Activated B cell treated with CpG ODN at 0.5 μM for 24 hours (primary cell): ENCODE measurements around the gene COL6A2. TPM values are rescaled to one million over a fixed set of nuclear protein-coding genes. Genes with fewer than 3 reads are reported as not detected.
"Not testable (repeated sequence)": the region's sequence is repeated elsewhere in the genome, so short reads cannot be mapped to it uniquely, and the experiment has no call there.

Source experiments
- ATAC-seq: fragments of 200-7000 bp; cut with Tn5 transposase; one replicate; pipeline ENCODE4 v1.10.0; 2021; ENCODE audit warnings: low read depth, mild to moderate bottlenecking, moderate library complexity
- CTCF ChIA-PET: fragments of 350-600 bp; sonication (Branson Sonifier 250); formaldehyde crosslinking; loops from one replicate; lab custom pipeline; 2021; ENCODE audit warnings: antibody characterized with exemption; lab: Charles Lee
- POLR2A ChIA-PET: fragments of 350-600 bp; sonication (Branson Sonifier 250); formaldehyde crosslinking; loops from one replicate; lab custom pipeline; 2021; ENCODE audit warnings: antibody characterized with exemption; lab: Charles Lee
- DNase-seq: peaks from one replicate; pipeline ENCODE4 v3.0.0; 2022
- H3K27ac Mint-ChIP-seq: one replicate; pipeline ENCODE4 v1.8.0; 2020; ENCODE audit warnings: mixed read lengths
- H3K27me3 Mint-ChIP-seq: one replicate; pipeline ENCODE4 v1.8.0; 2021; ENCODE audit warnings: mixed read lengths
- H3K36me3 Mint-ChIP-seq: one replicate; pipeline ENCODE4 v1.8.0; 2021; ENCODE audit warnings: low read depth, mixed read lengths
- H3K4me1 Mint-ChIP-seq: one replicate; pipeline ENCODE4 v1.8.0; 2021; ENCODE audit warnings: mixed read lengths
- H3K4me3 Mint-ChIP-seq: one replicate; pipeline ENCODE4 v1.8.0; 2020; ENCODE audit warnings: mild to moderate bottlenecking, mixed read lengths
- H3K9me3 Mint-ChIP-seq: one replicate; pipeline ENCODE4 v1.8.0; 2020; ENCODE audit warnings: mixed read lengths
- CTCF ChIP-seq: fragments of 200-600 bp; IDR thresholded peaks from one replicate; pipeline ENCODE4 v1.8.0; 2022; ENCODE audit warnings: antibody characterized with exemption, mild to moderate bottlenecking
- intact Hi-C: fragments of 100-400 bp; cut with micrococcal nuclease; formaldehyde crosslinking; loops from one replicate; pipeline ENCODE4 v1.15.1; 2024
- total RNA-seq: library from RNA; stranded (reverse); gene quantifications from 2 replicates; pipeline ENCODE4 v1.2.3, GENCODE V29; 2022

COL6A2 gene
- total RNA-seq, 1 donor from 2014 or later = 0.40 TPM

- ChIA-PET POLR2A (no interaction called here), CTCF (no interaction called here)
- H3K9me3 Mint-ChIP-seq = no peaks in the 10 kb centered on the region
- no peaks in the 10 kb centered on the region for H3K4me1 Mint-ChIP-seq
- intact Hi-C loops = no loop called here
- H3K27ac Mint-ChIP-seq = no peak overlapping the region
- no peak overlapping the region for H3K4me3 Mint-ChIP-seq
- TF ChIP-seq CTCF = no peak
- H3K36me3 Mint-ChIP-seq = no peaks in the 10 kb centered on the region
- DNase-seq (no peak), ATAC-seq (no peak)
- H3K27me3 Mint-ChIP-seq = peaks cover 20% of the 10 kb centered on the region
Observed at GRCh38 chr21:46068516-46069079, 29.3 kb upstream of the COL6A2 start.

- CTCF ChIA-PET = no interaction called here
- Mint-ChIP-seq H3K4me3 (no peak overlapping the region), H3K4me1 (no peaks in the 10 kb centered on the region), H3K36me3 (no peaks in the 10 kb centered on the region), H3K27ac (no peak overlapping the region), H3K9me3 (no peaks in the 10 kb centered on the region), H3K27me3 (peaks cover 21% of the 10 kb centered on the region)
- DNase-seq = no peak
- POLR2A ChIA-PET = no interaction called here
- no peak for TF ChIP-seq CTCF
- intact Hi-C loops = no loop called here
- ATAC-seq = no peak
Observed at GRCh38 chr21:46069166-46069565, 28.7 kb upstream of the COL6A2 start.

GRCh38 chr21:46069719-46070279, 28.1 kb upstream of the COL6A2 start:
- Mint-ChIP-seq H3K4me3 (no peak overlapping the region), H3K27ac (no peak overlapping the region), H3K9me3 (no peaks in the 10 kb centered on the region), H3K27me3 (peaks cover 17% of the 10 kb centered on the region), H3K36me3 (no peaks in the 10 kb centered on the region), H3K4me1 (no peaks in the 10 kb centered on the region)
- no peak for TF ChIP-seq CTCF
- intact Hi-C loops = no loop called here
- ChIA-PET POLR2A (no interaction called here), CTCF (no interaction called here)
- DNase-seq (no peak), ATAC-seq (no peak)

GRCh38 chr21:46071082-46071481, 26.8 kb upstream of the COL6A2 start:
- no peak for TF ChIP-seq CTCF
- DNase-seq (no peak), ATAC-seq (no peak)
- Mint-ChIP-seq H3K27ac (no peak overlapping the region), H3K27me3 (peaks cover 14% of the 10 kb centered on the region), H3K4me3 (no peak overlapping the region), H3K9me3 (no peaks in the 10 kb centered on the region), H3K4me1 (no peaks in the 10 kb centered on the region), H3K36me3 (no peaks in the 10 kb centered on the region)
- POLR2A ChIA-PET = no interaction called here
- CTCF ChIA-PET = no interaction called here
- intact Hi-C loops = no loop called here

- H3K9me3 Mint-ChIP-seq, H3K36me3 Mint-ChIP-seq, intact Hi-C loops, CTCF ChIA-PET, ATAC-seq, H3K4me3 Mint-ChIP-seq, POLR2A ChIA-PET, H3K4me1 Mint-ChIP-seq, H3K27ac Mint-ChIP-seq: not testable (repeated sequence)
- DNase-seq = peak; percentile 5
- H3K27me3 Mint-ChIP-seq = peaks cover 10% of the 10 kb centered on the region
Observed at GRCh38 chr21:46076724-46077123, 21.2 kb upstream of the COL6A2 start.

- CTCF ChIA-PET = no interaction called here
- TF ChIP-seq CTCF = no peak
- ATAC-seq (no peak), DNase-seq (peak; percentile 7)
- intact Hi-C loops = no loop called here
- H3K36me3 Mint-ChIP-seq = no peaks in the 10 kb centered on the region
- POLR2A ChIA-PET = no interaction called here
- no peaks in the 10 kb centered on the region for H3K4me1 Mint-ChIP-seq
- no peak overlapping the region for H3K27ac Mint-ChIP-seq
- peaks cover 10% of the 10 kb centered on the region for H3K27me3 Mint-ChIP-seq
- no peak overlapping the region for H3K4me3 Mint-ChIP-seq
- no peaks in the 10 kb centered on the region for H3K9me3 Mint-ChIP-seq
Observed at GRCh38 chr21:46077674-46078101, 20.2 kb upstream of the COL6A2 start.
